ENCODE data around the gene NBPF20.
"Not testable (repeated sequence)": the region's sequence is repeated elsewhere in the genome, so short reads cannot be mapped to it uniquely, and the experiment has no call there.

DNA sequence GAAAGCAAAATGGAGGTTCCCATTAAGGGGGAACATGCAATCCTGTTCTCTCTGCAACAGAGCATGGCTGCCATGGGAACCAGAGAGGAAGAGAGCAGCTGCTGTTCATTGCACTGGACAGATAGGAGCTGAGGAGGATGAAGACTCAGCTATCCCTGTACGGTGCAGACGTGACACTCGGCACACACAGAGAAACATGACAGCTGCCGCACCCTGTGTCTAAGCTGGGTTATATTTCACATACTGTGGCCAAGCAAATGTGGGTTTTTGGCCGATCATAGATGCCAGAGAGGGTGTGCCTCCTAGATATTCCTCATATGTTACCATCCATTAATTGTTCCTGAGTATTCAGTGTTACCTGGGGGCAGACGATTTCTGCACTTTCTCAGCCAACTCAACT, 24.7 kb downstream of the NBPF20 start:
- TF ChIP-seq POLR2A, CTCF (IDR thresholded peaks at IDR 0.05): not testable (repeated sequence)
